NCI-H82 treated with DMSO at 0.1 percent for 48 hours (cell line): ENCODE data around the gene ZNF333.
"Not testable (repeated sequence)": the region's sequence is repeated elsewhere in the genome, so short reads cannot be mapped to it uniquely, and the experiment has no call there.

Experiments
- DNase-seq: peaks from one replicate; lab custom pipeline; 2025; ENCODE audit not compliant: unreplicated experiment; lab: John Stamatoyannopoulos, UW

Gene ZNF333

DNA sequence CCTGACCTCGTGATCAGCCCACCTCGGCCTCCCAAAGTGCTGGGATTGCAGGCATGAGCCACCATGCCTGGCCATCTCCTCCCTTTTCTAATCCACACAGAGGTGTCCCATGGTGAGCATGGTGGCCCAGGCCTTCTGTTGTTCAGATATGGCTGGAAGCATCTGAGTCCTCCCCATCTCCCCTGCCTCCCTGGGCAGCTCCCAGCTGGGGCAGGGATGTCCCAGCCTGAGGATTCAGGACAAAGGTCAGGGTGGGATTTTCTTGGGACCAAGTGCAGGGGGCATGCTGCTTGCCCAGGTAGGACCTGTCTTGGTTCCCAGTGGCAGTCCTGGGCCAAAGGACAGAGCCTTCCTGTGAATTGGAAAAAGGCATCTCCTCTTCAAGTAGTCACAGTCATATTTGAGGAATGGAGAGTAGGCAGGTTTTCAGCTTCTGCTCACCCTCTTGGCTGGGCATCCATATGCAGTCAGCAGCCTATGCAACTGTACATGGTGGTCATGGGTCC is 77.7 kb downstream of the ZNF333 start:
- DNase-seq = no peak

DNA sequence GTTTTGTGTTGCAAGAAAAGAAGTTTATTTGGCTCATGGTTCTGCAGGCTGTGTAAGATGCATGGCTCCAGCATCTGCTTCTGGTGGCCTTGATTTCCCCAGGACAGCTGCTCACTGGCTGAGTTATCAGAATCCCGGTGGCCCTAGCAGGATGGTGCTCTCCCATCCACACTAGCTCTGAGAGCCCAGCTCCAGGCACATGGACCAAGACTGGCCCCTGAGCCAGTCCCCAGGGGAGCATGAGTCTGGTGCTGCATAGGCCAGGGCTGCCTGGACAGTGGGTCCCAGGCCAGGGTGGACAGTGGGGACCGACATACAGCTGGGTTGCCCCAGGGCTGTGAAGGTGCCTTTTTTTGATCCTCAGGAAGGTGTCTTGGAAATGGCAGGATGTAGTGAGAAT is 78.2 kb downstream of the ZNF333 start:
- DNase-seq = no peak

DNA sequence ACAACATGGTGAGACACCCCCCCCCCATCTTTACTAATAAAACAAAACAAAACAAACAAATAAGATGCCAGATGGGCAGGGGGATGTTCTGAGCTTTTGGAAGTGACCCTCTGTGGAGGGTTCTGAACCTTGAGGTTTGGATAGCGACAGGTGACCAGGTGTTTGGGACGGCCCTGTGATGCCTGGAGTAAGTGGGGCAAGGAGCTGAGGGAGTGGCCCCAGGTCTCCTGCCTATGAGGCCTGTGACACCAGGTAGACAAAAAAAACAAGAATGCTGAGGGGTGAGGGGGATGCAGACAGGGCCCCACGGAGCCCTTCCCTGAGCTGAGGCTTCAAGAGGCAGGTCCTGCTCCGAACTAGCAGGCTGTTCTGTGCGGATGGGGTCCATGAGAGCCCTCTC is 79.4 kb downstream of the ZNF333 start:
- DNase-seq = no peak

DNA sequence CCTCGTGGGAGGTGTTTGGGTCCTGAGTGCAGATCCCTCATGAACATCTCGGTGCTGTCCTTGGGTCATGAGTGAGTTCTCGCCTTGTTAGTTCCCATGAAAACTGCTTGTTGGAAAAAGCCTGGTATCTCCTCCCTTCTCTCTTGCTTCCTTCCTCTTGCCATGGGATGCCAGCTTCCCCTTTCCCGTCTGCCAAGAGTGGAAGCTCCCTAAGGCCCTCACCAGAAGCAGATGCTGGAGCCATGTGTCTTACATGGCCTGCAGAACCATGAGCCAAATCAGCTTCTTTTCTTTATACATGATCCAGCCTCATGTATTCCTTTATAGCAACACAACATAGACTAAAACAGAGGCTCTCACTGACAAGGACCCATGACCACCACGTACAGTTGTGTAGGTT is 80.3 kb downstream of the ZNF333 start:
- DNase-seq = no peak

DNA sequence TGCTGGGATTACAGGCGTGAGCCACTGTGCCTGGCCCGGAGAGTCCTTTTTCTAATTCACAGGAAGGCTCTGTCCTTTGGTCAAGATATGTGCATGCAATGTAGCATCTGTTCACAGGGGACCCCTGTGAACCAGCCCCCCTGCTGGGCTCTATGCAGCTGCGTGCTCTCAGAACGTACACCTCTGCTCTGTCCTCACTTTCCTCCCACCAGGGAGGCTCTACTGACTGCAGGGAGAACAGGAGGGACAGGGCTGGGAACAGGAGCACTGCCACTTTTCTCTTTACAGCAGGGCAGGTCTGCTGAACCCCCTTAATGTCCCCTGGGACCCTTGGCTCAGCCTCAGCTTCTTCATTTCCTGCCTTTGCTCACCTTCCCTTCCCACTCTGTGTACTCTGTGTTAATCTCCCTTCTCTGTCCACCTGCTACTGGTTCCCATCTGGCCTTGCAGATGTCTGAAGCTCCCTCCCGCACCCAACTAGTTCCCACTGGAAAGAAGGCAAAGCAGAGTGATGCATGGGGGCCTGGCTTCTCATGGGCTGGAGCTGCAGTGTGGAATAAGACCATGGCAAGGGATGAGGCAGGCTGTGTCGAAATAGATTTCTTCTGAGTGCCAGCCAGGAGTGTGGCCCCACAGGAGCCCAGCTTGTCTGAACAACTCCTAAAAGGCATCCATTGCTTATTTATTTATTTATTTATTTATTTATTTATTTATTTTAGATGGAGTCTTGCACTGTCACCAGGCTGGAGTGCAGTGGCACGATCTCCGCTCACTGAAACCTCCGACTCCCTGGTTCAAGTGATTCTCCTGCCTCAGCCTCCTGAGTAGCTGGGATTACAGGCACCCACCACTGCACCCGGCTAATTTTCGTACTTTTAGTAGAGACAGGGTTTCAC is 81.3 kb downstream of the ZNF333 start:
- DNase-seq = no peak

DNA sequence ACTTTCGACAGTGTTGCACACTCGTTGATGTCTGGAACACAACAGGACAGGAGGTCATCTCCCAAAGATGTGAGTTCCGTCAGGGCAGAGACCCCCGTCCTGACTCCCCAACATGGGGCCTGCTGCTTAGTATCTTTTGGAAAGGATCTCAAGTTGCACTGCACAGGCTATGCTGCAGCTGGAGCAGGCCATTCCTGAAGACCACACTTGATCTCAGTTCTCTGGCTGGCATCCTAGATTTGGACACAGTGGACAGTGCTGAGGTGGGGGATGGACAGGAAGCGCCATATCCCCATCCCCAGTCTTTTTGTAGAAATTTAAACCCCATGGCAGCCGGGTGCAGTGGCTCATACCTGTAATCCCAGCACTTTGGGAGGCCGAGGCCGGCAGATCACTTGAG is 82.6 kb downstream of the ZNF333 start:
- DNase-seq = no peak

DNA sequence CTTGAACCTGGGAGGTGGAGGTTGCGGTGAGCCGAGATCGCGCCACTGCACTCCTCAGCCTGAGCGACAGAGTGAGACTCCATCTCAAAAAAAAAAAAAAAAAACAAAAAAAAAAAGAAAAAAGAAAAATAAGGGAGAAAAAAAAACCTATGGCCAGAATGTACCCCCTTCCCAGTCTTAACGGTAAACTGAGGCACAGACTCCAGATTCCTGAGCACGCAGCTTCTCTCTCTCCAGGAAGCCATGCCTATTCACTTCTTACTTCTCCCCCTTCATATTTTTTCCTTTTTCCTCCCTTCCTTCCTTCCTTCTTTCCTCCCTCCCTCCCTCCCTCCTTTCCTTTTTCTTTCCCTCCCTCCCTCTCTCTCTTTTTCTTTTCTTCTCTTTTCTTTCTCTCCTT is 83.1 kb downstream of the ZNF333 start:
- DNase-seq = no peak

DNA sequence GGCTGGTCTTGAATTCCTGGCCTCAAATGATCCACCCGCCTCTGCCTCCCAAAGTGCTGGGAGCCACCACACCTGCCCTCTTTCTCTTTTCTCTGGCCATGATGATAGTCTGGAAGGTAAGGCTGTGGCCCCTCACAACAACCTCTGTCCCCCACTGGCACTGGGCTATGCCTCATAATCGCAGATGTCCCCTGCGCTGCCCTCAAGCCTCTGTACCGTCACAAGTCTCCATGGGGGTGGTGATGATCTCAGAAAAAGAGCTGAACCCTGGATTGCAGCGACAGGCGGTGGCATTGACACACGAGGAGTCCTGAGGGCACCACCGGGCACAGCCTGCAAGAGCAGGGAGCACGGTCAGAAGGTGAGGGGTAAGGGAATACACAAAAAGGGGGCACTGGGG is 83.9 kb downstream of the ZNF333 start:
- DNase-seq = not testable (repeated sequence)

DNA sequence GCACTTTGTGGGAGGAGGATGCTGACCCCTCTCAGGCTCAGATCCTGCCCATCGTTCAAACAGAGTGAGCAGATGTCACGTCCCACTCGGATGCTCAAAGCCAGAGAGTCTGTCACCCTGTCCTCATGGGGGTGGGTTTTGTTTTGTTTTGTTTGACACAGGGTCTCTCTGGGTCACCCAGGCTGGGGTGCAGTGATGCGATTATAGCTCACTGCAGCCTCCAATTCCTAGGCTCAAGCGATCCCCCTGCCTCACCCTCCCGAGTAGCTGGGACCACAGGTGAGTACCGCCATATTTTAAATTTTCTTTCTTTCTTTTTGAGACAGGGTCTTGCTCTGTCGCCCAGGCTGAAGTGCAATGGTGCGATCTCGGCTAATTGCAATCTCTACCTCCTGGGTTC is 84.5 kb downstream of the ZNF333 start:
- DNase-seq = no peak

DNA sequence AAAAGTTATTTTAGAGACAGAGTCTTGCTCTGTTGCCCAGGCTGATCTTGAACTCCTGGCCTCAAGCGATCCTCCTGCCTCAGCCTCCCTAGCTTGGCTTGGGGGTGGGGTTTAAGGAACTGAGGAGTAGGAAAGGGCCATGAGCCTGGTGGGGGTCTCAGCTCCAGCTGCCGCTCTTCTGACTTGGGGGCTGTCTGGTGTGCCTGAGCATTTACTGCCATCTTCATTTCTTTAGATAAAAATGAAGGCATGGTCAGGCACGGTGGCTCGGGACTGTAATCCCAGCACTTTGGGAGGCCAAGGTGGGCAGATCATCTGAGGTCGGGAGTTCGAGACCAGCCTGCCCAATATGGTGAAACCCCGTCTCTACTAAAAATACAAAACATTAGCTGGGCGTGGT is 85.5 kb downstream of the ZNF333 start:
- not testable (repeated sequence) for DNase-seq

DNA sequence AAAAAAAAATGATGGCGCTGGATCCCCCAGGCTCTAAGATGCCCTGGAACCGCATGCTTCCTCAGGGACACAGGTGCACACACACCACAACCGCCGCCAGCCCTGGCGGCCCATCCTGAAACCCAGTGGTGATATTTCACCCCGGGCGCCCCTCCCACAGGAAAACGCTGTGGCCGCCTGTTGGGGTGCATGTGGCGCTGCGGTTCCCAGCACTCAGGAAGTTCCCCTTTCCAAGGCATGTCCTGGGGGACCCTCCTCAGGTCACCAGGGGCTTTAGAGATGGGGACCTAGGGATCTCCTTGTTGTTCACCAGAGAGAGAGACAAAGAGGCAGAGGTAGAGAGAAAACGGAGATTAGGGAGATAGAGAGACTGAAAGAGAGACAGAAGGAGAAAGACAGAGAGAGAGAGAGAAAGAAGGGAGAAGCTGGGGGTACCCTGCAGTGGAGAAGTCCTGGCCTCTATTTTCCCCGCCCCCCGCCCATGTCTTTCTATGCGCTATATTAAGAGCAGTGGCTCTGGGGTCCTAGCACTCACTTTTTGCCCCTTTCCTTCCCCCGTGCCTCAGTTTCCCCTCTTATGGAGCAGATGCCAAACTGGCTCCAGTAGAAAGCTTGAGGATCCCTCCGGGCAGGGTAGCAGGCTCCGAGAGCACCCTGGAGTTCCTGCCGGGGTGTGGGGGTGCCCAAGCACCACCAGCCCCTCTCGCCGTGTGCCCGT is 86.2 kb downstream of the ZNF333 start:
- DNase-seq = no peak

DNA sequence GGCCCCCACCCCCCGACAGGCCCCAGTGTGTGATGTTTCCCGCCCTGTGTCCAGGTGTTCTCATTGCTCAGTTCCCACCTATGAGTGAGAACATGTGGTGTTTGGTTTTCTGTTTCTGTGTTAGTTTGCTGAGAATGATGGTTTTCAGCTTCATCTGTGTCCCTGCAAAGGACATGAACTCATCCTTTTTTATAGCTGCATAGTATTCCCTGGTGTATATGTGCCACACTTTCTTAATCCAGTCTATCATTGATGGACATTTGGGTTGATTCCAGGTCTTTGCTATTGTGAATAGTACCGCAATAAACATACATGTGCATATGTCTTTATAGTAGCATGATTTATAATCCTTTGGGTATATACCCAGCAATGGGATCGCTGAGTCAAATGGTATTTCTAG is 87.8 kb downstream of the ZNF333 start:
- DNase-seq = not testable (repeated sequence)

DNA sequence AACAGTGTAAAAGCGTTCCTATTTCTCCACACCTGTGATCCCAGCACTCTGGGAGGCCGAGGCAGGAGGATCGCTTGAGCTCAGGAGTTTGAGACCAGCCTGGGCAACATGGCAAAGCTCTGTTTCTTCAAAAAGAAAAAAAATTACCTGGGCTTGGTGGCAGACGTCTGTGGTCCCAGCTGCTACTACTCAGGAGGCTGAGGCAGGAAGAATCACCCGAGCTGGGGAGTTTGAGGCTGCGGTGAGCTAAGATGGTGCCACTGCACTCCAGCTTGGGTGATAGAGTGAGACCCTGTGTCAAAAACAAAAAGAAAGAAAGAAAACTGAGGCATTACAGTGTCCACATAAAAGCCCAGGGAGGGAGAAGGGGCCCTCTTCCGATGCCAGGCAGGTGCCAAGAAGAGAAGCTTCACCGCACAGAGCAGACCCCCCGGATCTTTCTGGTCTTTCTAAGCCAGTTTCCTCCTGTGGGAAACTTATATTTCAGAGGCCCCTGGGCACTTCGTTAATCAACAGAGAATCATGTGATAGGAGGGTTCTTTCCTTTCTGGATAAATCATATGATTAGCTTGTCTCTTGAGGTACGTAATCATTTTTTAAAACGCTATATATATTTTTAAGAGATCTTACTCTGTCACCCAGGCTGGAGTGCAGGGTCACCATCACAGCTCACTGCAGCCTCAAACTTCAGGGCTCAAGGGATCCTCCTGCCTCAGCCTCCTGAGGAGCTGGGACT is 88.4 kb downstream of the ZNF333 start, which contains the start of gene ADGRE2:
TSS of gene ADGRE2 (minus strand) at position 451 of the 736 bp plus-strand sequence. CDS start 1,804 bp downstream, outside the sequence.
- not testable (repeated sequence) for DNase-seq

DNA sequence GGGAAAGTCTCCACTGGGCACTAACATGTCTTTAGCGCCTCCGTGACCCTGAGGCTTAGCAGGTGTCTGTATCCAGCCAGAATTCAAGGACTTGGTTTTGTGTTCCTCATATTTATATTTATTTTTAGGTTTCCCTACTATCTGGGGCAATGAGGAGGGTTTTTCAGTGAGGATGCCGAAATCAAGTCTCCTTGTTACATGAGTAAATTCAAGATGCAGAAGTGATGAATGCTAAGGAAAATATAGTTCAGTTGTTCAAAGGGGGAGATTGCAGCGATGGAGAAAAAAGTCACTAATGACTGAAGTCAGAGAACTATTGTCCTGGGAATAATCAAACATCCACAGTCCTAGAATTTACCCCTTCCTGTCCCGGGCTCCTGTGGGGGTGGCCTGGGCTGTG is 89.3 kb downstream of the ZNF333 start:
- DNase-seq = no peak

DNA sequence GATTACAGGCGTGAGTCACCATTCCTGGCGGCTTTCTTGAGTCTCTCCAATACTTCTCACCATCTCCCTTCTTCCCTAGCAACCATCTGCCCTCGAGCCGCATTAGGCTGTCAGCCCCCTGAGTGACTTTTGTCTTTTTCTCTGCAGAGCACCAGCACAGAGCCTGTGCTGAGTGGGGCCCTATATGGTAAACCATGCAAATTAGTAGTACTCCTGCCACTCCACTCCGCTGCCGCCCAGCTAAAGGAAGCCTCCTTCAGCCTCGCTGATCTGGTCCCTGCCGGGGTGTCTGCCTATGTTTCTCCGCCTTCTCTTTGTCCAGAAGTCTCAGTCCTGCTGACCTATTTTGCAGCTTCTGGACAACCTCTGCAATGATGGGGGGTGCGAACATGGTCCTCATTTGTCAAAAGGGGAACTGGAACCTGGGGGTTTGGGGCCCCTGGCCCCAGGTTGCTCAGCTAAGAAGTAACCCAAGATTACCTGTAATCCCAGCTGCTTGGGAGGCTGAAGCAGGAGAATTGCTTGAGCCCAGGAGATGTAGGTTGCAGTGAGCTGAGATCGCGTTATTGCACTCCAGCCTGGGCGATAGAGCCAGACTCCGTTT is 90.9 kb downstream of the ZNF333 start:
- DNase-seq = not testable (repeated sequence)

DNA sequence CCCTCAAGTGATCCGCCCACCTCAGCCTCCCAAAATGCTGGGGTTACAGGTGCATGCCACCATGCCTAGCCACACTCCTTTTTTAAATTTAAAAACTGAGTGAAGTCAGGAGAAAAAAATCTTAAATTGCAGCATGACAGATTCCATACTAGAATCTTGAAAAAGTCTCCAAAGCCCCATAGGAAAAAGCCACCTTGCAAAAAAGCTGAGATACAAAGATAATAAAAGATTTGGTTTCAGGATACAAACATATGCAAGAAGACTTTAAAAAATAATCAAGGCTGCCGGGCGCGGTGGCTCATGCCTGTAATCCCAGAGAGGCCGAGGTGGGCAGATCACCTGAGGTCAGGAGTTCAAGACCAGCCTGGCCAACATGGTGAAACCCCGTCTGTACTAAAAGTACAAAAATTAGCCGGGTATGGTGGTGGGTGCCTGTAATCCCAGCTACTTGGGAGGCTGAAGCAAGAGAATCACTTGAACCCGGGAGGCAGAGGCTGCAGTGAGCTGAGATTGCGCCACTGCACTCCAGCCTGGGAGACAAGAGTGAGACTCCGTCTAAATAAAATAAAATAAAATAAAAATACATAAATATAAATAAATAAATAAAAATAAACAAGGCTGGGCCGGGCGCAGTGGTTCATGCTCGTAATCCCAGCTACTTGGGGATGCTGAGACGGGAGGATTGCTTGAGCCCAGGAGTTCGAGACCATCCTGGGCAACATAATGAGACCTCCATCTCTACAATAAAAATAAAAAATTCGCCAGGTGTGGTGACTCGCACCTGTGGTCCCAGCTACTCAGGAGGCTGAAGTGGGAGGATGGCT is 92.1 kb downstream of the ZNF333 start:
- DNase-seq = not testable (repeated sequence)

DNA sequence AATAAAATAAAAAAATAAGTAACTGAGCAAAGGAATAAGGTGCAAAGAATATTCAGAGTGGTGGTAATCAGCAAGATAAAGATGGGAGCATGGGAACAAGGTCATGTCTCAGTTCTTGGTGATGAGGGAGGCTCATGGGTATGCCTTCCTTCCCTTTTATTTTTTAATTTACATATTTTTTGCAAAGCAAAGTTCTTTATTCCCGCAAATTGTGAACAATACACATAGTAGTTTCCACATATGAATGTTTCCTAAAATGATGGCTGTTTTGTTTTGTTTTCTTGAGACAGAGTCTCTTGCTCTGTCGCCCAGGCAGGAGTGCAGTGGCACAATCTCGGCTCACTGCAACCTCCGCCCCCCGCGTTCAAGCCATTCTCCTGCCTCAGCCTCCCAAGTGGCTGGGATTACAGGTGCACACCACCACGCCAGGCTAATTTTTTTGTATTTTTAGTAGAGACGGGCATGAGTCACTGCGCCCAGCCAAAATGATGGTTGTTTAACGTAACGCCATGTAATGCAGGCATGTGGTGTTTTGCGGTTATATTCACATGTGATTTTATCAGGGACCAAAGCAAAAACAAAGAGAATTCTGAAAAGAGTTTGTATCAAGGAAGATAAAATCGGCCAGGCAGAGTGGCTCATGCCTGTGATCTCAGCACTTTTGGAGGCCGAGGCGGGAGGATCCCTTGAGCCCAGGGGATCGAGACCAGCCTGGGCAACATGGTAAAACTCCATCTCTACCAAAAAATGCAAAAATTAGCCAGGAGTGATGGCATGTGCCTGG is 93.0 kb downstream of the ZNF333 start:
- DNase-seq = no peak
